ENCODE results near the gene ZNF653. TPM values are rescaled to one million over a fixed set of nuclear protein-coding genes. Genes with fewer than 3 reads are reported as not detected.

The ZNF653 gene
- total RNA-seq, 1 donor from 2014 or later: 10.3 TPM

DNA sequence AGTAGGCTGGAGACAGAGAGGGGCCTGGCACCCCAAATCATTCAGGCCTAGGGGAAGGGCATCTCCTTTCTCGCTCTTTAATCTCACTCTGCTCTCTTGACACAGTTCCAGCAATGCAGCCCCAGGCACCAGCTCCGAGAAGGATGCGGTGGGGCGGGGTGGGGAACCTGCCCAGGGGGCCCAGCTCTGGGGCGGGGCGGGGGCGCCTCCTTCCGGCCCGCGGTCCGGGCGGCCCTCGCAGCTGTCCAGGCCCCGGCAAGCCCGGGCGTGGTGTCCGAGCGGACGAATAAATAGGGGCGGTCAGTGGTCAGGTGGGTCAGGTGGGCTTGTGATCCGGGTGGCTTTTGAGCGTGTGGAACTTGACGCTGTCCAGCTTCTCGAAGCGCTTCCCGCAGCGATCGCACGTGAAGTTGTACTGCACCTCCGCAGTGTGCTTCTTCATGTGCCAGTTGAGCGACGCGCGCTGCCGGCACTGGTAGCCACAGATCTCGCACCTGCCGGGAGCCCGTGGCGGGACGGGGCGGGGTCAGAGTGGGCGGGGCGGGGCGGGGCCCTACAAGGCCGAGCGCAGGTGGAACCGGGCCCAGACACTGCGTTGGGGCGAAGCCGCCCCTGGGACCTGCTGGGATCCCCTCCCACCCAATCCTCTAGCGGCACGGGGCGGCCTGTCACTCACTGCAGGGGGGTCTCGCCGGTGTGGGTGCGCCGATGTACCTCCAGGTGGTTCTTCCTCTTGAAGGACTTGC, 22.1 kb downstream of the ZNF653 start:
- Mint-ChIP-seq H3K36me3 (ENCODE audit: unreplicated experiment) (no peaks in the 10 kb centered on the region), H3K27ac (ENCODE audit: unreplicated experiment) (no peak overlapping the region), H3K4me3 (ENCODE audit: unreplicated experiment) (no peak overlapping the region), H3K4me1 (ENCODE audit: unreplicated experiment) (peaks cover 16% of the 10 kb centered on the region), H3K9me3 (ENCODE audit: unreplicated experiment) (no peaks in the 10 kb centered on the region), H3K27me3 (ENCODE audit: unreplicated experiment) (peaks cover 22% of the 10 kb centered on the region)
- no peak for DNase-seq (ENCODE audit: extremely low spot score, unreplicated experiment)
- TF ChIP-seq, protein P1, sequence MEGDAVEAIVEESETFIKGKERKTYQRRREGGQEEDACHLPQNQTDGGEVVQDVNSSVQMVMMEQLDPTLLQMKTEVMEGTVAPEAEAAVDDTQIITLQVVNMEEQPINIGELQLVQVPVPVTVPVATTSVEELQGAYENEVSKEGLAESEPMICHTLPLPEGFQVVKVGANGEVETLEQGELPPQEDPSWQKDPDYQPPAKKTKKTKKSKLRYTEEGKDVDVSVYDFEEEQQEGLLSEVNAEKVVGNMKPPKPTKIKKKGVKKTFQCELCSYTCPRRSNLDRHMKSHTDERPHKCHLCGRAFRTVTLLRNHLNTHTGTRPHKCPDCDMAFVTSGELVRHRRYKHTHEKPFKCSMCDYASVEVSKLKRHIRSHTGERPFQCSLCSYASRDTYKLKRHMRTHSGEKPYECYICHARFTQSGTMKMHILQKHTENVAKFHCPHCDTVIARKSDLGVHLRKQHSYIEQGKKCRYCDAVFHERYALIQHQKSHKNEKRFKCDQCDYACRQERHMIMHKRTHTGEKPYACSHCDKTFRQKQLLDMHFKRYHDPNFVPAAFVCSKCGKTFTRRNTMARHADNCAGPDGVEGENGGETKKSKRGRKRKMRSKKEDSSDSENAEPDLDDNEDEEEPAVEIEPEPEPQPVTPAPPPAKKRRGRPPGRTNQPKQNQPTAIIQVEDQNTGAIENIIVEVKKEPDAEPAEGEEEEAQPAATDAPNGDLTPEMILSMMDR (IDR thresholded peaks at IDR 0.05): no peak

DNA sequence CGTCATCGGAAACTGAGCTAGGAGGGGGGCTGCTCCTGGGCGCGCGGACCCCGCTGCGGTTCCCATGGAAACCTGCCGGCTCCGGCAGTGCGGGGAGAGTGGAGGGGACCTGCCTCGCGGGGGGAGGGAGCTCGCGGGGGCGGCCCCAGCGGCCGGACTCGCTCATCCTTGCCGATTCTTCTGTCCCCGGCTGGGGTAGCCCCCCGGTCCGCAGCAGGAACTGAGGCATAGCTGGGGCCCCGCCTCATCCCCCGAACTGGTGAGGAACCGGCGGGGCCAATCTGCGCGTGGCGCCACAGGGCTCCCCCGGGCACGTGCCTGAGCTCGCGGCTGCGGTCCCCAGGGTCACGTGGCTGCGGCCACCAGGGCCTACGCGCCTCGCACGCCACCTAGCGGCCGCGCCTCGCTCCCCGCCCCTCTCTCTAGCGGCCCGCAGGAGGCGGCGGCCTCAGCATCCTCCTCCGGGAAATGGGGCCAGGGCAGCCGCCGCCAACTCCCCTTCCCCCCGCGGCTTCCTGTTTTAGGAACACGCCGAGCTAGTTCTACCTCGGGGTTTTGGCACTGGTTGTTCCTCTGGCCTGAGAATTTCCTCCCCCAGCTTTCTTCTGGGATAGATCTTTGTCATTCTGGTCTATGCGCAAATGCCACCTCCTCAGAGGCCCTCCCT, 23.1 kb downstream of the ZNF653 start:
- no peak overlapping the region for H3K27ac Mint-ChIP-seq (ENCODE audit: unreplicated experiment)
- H3K4me3 Mint-ChIP-seq (ENCODE audit: unreplicated experiment): peak overlapping the region; percentile 65
- DNase-seq (ENCODE audit: extremely low spot score, unreplicated experiment): peak; percentile 93
- H3K4me1 Mint-ChIP-seq (ENCODE audit: unreplicated experiment): peaks cover 16% of the 10 kb centered on the region
- peaks cover 27% of the 10 kb centered on the region for H3K27me3 Mint-ChIP-seq (ENCODE audit: unreplicated experiment)
- no peaks in the 10 kb centered on the region for H3K9me3 Mint-ChIP-seq (ENCODE audit: unreplicated experiment)
- no peaks in the 10 kb centered on the region for H3K36me3 Mint-ChIP-seq (ENCODE audit: unreplicated experiment)
- TF ChIP-seq, protein P1 (IDR thresholded peaks at IDR 0.05): peak; percentile 94

DNA sequence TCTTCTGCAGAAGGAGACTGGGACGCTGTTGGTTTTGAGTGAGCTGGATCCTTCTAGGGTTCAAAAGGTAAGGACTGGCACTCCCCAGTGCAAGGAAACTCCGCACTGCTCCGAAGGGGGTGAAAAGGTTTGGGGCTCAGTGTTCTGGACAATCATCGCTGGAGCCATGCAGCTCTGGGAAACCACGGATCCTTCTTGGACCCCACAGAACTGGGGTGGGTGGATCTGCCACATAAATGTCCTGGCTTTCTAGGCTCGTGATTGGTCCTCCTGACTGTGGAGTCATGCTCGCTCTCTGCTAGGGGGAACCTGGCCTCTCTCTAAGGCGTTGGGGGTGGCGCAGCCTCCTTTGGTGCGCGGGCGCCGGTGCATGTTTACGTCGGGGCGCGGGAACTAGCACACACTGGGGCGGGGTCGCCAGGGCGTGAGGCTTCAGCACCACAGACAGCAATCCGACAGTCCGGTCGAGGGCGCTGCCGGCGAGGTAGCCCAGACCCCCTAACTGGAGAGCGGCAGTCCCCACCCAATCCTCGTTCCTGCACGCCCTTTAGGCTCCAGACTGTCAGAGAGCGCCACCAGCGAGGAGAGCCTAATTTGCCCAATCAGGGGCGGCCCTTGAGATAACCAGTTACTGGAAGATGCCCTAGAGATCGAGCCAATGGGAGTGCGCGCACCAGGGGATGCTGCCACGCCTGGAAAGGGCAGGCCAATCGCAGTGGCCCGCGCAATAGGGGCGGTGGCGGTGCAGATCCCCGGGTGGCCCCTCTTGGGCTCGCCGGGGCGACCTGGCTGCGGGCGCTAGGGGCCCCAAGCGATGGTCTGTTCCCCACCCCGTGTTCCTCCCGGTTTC, 23.9 kb downstream of the ZNF653 start:
- TF ChIP-seq, protein P1 (IDR thresholded peaks at IDR 0.05): no peak
- Mint-ChIP-seq H3K36me3 (ENCODE audit: unreplicated experiment) (no peaks in the 10 kb centered on the region), H3K27ac (ENCODE audit: unreplicated experiment) (no peak overlapping the region), H3K9me3 (ENCODE audit: unreplicated experiment) (no peaks in the 10 kb centered on the region), H3K4me1 (ENCODE audit: unreplicated experiment) (peaks cover 16% of the 10 kb centered on the region), H3K27me3 (ENCODE audit: unreplicated experiment) (peaks cover 30% of the 10 kb centered on the region), H3K4me3 (ENCODE audit: unreplicated experiment) (peak overlapping the region; percentile 65)
- DNase-seq (ENCODE audit: extremely low spot score, unreplicated experiment): no peak

DNA sequence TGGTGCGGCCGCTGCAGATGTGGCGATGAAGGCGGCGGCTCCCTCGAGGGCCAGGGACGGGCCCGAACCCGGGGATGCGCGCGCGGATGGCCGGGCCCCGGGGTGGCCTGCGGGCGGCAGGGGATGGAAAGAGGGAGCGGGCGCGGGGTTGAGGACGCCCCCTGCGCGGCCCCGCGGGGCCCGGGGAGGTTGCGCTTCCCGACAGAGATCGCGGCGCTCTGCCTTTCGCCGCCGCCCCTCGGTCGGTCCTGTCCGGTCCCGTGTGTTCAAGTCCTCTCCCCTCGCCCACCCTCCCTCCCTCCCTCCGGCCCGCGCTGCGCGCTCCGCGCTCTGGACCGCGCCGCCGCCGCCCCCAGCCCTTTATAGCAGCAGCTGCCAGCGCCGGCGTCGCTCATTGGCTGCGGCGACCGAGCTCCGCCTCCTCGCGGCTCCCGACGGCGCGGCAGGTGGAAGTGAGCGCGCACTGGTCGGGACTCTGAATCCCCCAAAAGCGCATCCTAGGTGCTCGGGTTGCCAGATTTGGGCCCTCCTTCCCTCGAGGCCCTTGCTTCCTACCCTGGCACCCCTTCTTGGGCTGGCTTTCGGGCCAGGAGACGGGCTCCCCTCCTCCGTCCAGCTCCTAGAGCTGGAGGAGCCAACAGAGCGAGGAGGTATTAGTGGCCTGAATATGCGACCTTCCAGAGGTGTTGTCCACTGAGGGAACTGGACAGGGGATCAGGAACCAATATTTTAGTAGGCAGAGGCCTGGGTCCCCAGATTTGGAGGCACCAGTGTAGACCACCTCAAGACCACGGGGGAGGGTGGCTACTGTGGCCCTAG, 24.7 kb downstream of the ZNF653 start, which contains the start of gene ELAVL3:
TSS of gene ELAVL3 (minus strand) at position 332 of the 819 bp plus-strand sequence. CDS start 438 bp downstream, outside the sequence.
- TF ChIP-seq, protein P1 (IDR thresholded peaks at IDR 0.05): no peak
- Mint-ChIP-seq H3K9me3 (ENCODE audit: unreplicated experiment) (no peaks in the 10 kb centered on the region), H3K36me3 (ENCODE audit: unreplicated experiment) (no peaks in the 10 kb centered on the region), H3K27me3 (ENCODE audit: unreplicated experiment) (peaks cover 30% of the 10 kb centered on the region), H3K4me1 (ENCODE audit: unreplicated experiment) (peaks cover 16% of the 10 kb centered on the region), H3K4me3 (ENCODE audit: unreplicated experiment) (peak within 1 kb of the TSS; percentile 65), H3K27ac (ENCODE audit: unreplicated experiment) (no peak within 1 kb of the TSS)
- no peak for DNase-seq (ENCODE audit: extremely low spot score, unreplicated experiment)
